Right lobe of liver (tissue), 4 donors: ENCODE data around the gene SOD3.

Experiments
- POLR2A ChIP-seq: fragments of 450-650 bp; IDR thresholded peaks from one replicate; pipeline ENCODE4 v1.6.1; 2017; ENCODE audit warnings: antibody characterized with exemption, mild to moderate bottlenecking
- TF ChIP-seq, protein P1 (sequence below), 4 donors: fragments of 200-600 bp in 3 of 4; fragments of 450-650 bp in 1 of 4; IDR thresholded peaks; one replicate each; pipeline versions ENCODE4 v1.5.1 to v1.8.0; 2016 to 2022; ENCODE audit warnings: antibody characterized with exemption in 4 of 4, mild to moderate bottlenecking in 2 of 4
- donor health status: DM: no; HTN: no; CAD: no.
- donor health status: DM: no; HTN: no; CAD: no.
- donor health status: DM: no; HTN: yes; CAD: no.

DNA sequence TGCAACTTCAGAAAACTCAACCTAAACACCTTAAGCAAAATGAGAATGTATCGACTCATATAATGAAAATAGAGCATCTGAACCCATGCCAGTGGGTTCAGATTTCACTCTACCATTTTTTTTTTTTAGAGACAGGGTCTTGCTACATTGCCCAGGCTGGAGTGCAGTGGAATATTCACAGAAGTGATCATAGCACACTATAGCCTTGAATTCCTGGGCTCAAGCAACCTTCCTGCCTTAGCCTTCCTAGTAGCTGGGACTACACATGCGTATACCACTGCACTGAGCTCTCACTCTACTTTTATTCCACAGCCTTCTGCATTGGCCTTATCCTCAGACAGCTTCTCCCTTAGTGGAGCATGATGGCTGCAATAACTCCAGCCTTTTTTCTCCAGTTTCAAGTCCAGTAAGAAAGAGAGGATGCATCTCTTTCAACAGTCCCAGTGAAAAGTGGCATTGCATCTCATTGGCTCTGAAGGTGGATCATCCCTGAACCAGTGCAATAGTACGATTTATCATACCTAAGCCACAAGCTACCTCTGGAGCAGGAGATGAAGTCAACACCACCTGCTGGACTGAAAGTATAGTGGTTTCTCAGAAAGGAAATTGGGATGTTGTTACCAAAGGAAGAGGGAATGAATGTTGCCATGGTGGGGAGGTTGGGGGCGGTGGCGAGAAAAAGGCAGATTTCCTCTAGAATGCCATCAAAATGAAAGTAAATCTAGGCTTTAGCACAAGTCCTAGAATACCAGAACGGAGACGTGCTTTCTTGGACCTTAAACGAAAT is 2.0 kb upstream of the SOD3 start:
- TF ChIP-seq, protein P1, sequence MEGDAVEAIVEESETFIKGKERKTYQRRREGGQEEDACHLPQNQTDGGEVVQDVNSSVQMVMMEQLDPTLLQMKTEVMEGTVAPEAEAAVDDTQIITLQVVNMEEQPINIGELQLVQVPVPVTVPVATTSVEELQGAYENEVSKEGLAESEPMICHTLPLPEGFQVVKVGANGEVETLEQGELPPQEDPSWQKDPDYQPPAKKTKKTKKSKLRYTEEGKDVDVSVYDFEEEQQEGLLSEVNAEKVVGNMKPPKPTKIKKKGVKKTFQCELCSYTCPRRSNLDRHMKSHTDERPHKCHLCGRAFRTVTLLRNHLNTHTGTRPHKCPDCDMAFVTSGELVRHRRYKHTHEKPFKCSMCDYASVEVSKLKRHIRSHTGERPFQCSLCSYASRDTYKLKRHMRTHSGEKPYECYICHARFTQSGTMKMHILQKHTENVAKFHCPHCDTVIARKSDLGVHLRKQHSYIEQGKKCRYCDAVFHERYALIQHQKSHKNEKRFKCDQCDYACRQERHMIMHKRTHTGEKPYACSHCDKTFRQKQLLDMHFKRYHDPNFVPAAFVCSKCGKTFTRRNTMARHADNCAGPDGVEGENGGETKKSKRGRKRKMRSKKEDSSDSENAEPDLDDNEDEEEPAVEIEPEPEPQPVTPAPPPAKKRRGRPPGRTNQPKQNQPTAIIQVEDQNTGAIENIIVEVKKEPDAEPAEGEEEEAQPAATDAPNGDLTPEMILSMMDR (IDR thresholded peaks at IDR 0.05) = peak in 1 of 4 donors; percentile 11
- no peak for TF ChIP-seq POLR2A
